HCT116 (cell line): ENCODE measurements around the gene STX1A. TPM values are rescaled to one million over a fixed set of nuclear protein-coding genes. Genes with fewer than 3 reads are reported as not detected.
A peak's percentile ranks its signal among the peaks of the same experiment; 100 is the strongest.

Source experiments
- ATAC-seq: fragments of 200-7000 bp; cut with Tn5 transposase; 2 replicates; pipeline ENCODE4 v1.9.1; 2020; ENCODE audit warnings: mild to moderate bottlenecking, moderate library complexity
- BruUV-seq: library from RNA; stranded (reverse); fragments of 400-500 nt; replicated peaks from 2 replicates; lab custom pipeline; 2021; lab: Mats Ljungman, UMichigan
- CTCF ChIA-PET: fragments of 300-600 bp; sonication (Branson Sonifier 250); formaldehyde crosslinking; loops from one replicate; lab custom pipeline; 2021; ENCODE audit warnings: antibody characterized with exemption; lab: Charles Lee
- POLR2A ChIA-PET: fragments of 300-600, 350-600 bp; sonication (Branson Sonifier 250); formaldehyde crosslinking; loops from one replicate; lab custom pipeline; 2021; ENCODE audit warnings: antibody characterized with exemption; lab: Charles Lee
- RAD21 ChIA-PET, 2 experiments: fragments of 300-600 bp; sonication (Branson Sonifier 250); formaldehyde crosslinking; loops; one replicate each; lab custom pipeline; 2023; ENCODE audit warnings: low total read pairs in 2 of 2; ENCODE audit not compliant: uncharacterized antibody in 2 of 2, unreplicated experiment in 2 of 2, low non-redundant PET in 1 of 2; lab: Charles Lee
- DNase-seq: peaks from one replicate; pipeline ENCODE4 v3.0.0-alpha.2; 2010; ENCODE audit warnings: low read depth, low spot score
- H2AFZ ChIP-seq: fragments of 200-600 bp; shearing (Covaris generic), sonication (generic); 2 replicates; pipeline ENCODE4 v1.6.1; 2017; ENCODE audit warnings: low read depth, mixed run types, mixed read lengths, antibody characterized with exemption, low read length; ENCODE audit not compliant: poor library complexity, severe bottlenecking
- H3K27ac ChIP-seq: 2 replicates; pipeline ENCODE4 v1.5.1; 2012; ENCODE audit warnings: low read depth, low read length
- H3K27me3 ChIP-seq: fragments of 200-600 bp; sonication (generic); 2 replicates; pipeline ENCODE4 v1.6.1; 2016; ENCODE audit warnings: mixed run types, low read length, mixed read lengths; ENCODE audit not compliant: insufficient read depth
- H3K36me3 ChIP-seq, 2 experiments: fragments of 200-500 bp in 1 of 2; fragments of 200-600 bp in 1 of 2; sonication (Bioruptor generic) in 1 of 2; sonication (generic) in 1 of 2; 2 replicates each; pipeline versions ENCODE4 v1.5.1 to v1.6.1; 2014 to 2016; ENCODE audit warnings: low read length in 2 of 2, inconsistent platforms in 1 of 2, mixed read lengths in 1 of 2, mixed run types in 1 of 2; ENCODE audit not compliant: insufficient read depth in 2 of 2, control insufficient read depth in 1 of 2
- H3K4me1 ChIP-seq, 2 experiments: fragments of 200-600 bp in 1 of 2; sonication (generic) in 1 of 2; 2 replicates each; pipeline versions ENCODE4 v1.5.1 to v1.6.1; 2012 to 2017; ENCODE audit warnings: low read length in 2 of 2, inconsistent platforms in 1 of 2, mild to moderate bottlenecking in 1 of 2, mixed read lengths in 1 of 2, mixed run types in 1 of 2, moderate library complexity in 1 of 2; ENCODE audit not compliant: insufficient read depth in 2 of 2, control insufficient read depth in 1 of 2
- H3K4me2 ChIP-seq: fragments of 200-600 bp; sonication (generic); 2 replicates; pipeline ENCODE4 v1.6.1; 2017; ENCODE audit warnings: mixed run types, low read length, mixed read lengths
- H3K4me3 ChIP-seq, 2 experiments: fragments of 200-600 bp in 1 of 2; sonication (generic) in 1 of 2; replicated peaks in 1 of 2; 2 replicates each; pipeline ENCODE4 v1.5.1; 2011 to 2016; ENCODE audit warnings: low read length in 2 of 2, control low read depth in 1 of 2, low read depth in 1 of 2, mild to moderate bottlenecking in 1 of 2, mixed read lengths in 1 of 2, mixed run types in 1 of 2
- H3K79me2 ChIP-seq: fragments of 200-600 bp; sonication (generic); 2 replicates; pipeline ENCODE4 v1.6.1; 2017; ENCODE audit warnings: mild to moderate bottlenecking, mixed run types, low read length, moderate library complexity, mixed read lengths; ENCODE audit not compliant: insufficient read depth
- H3K9ac ChIP-seq: fragments of 200-600 bp; sonication (generic); 2 replicates; pipeline ENCODE4 v1.6.1; 2016; ENCODE audit warnings: low read length, mixed read lengths
- H3K9me2 ChIP-seq: fragments of 200-600 bp; sonication (generic), shearing (Covaris generic); 2 replicates; pipeline ENCODE4 v1.6.1; 2017; ENCODE audit warnings: mixed run types, mild to moderate bottlenecking, moderate library complexity; ENCODE audit not compliant: insufficient read depth
- H3K9me3 ChIP-seq, 2 experiments: fragments of 200-500 bp in 1 of 2; fragments of 200-600 bp in 1 of 2; sonication (Bioruptor generic) in 1 of 2; sonication (generic) in 1 of 2; 2 replicates each; pipeline ENCODE4 v1.6.1; 2014 to 2017; ENCODE audit warnings: low read length in 2 of 2, mixed read lengths in 2 of 2, inconsistent platforms in 1 of 2, low read depth in 1 of 2, mild to moderate bottlenecking in 1 of 2, mixed run types in 1 of 2, moderate library complexity in 1 of 2; ENCODE audit not compliant: control insufficient read depth in 1 of 2, insufficient read depth in 1 of 2
- H4K20me1 ChIP-seq: fragments of 200-600 bp; sonication (generic), shearing (Covaris generic); 2 replicates; pipeline ENCODE4 v1.6.1; 2017; ENCODE audit warnings: mixed run types, mild to moderate bottlenecking, moderate library complexity; ENCODE audit not compliant: insufficient read depth
- CTCF ChIP-seq, 3 experiments: fragments of 200-600 bp in 1 of 3; sonication (generic) in 1 of 3; IDR thresholded peaks in 2 of 3; conservative IDR thresholded peaks in 1 of 3; 2 replicates each; pipeline ENCODE4 v1.5.1; 2012 to 2017; ENCODE audit warnings: low read depth in 2 of 3, low read length in 2 of 3, antibody characterized with exemption in 1 of 3, borderline replicate concordance in 1 of 3, control low read depth in 1 of 3, mild to moderate bottlenecking in 1 of 3, mixed read lengths in 1 of 3, mixed run types in 1 of 3, moderate library complexity in 1 of 3; ENCODE audit not compliant: insufficient read depth in 1 of 3
- EGR1 ChIP-seq: IDR thresholded peaks from 2 replicates; pipeline ENCODE4 v1.6.1; 2012; ENCODE audit warnings: low read depth
- MAX ChIP-seq: IDR thresholded peaks from 2 replicates; pipeline ENCODE4 v1.6.1; 2012
- POLR2A ChIP-seq: IDR thresholded peaks from 2 replicates; pipeline ENCODE4 v1.7.0; 2011; ENCODE audit warnings: borderline replicate concordance; ENCODE audit not compliant: insufficient read depth, insufficient read length; ENCODE audit errors: extremely low read depth
- RAD21 ChIP-seq: IDR thresholded peaks from 2 replicates; pipeline ENCODE4 v1.6.1; 2012; ENCODE audit warnings: low read depth, mild to moderate bottlenecking
- SP1 ChIP-seq: IDR thresholded peaks from 2 replicates; pipeline ENCODE4 v1.6.1; 2012; ENCODE audit warnings: low read depth
- SRF ChIP-seq: IDR thresholded peaks from 2 replicates; pipeline ENCODE4 v1.6.1; 2012; ENCODE audit warnings: low read depth
- ZBTB33 ChIP-seq: IDR thresholded peaks from 2 replicates; pipeline ENCODE4 v1.6.1; 2011; ENCODE audit warnings: mild to moderate bottlenecking, low read length, moderate library complexity; ENCODE audit not compliant: insufficient replicate concordance; ENCODE audit errors: extremely low read depth
- ZFX ChIP-seq: fragments of 450-650 bp; IDR thresholded peaks from 2 replicates; pipeline ENCODE4 v1.6.1; 2017
- intact Hi-C: fragments of 100-400 bp; cut with micrococcal nuclease; formaldehyde crosslinking; loops from 2 replicates; pipeline ENCODE4 v1.10.0; 2022
- total RNA-seq: library from RNA; stranded (reverse); gene quantifications from one replicate; pipeline ENCODE4 v1.2.1, GENCODE V29; 2021; ENCODE audit not compliant: unreplicated experiment

Gene STX1A
- total RNA-seq, 1 experiment from 2014 or later, result 39.4 TPM

GRCh38 chr7:73683788-73684693, 35.4 kb downstream of the STX1A start:
- Histone ChIP-seq H3K9me2 (no peaks in the 10 kb centered on the region), H3K79me2 (peaks cover 98% of the 10 kb centered on the region), H3K9me3 (no peaks in the 10 kb centered on the region), H4K20me1 (no peaks in the 10 kb centered on the region), H3K4me2 (peak overlapping the region; percentile 94), H3K36me3 (peaks cover 17 to 30% of the 10 kb centered on the region in 2 experiments; a peak in 3 of 4 replicates), H3K27ac (peak overlapping the region; percentile 85), H2AFZ (no peak overlapping the region), H3K4me3 (peak overlapping the region; percentile 92 to 100), H3K27me3 (no peaks in the 10 kb centered on the region), H3K4me1 (peaks cover 11 to 24% of the 10 kb centered on the region in 2 experiments), H3K9ac (peak overlapping the region; percentile 98)
- no peak for DNase-seq
- peak; percentile 27 for ATAC-seq
- TSS peak; percentile 82 for BruUV-seq
- ChIA-PET POLR2A (interaction anchor here (0.7 to 1.1 kb wide), 3 partner anchors 23 to 53 kb away, joined by 3 to 5 read pairs (median 3); no protein-coding TSS in a partner anchor), CTCF (interaction anchor here (0.8 to 1.0 kb wide), 2 partner anchors 50 to 77 kb away, joined by 3 read pairs; no protein-coding TSS in a partner anchor), RAD21 (no interaction called here)
- TF ChIP-seq CTCF (IDR thresholded peaks at IDR 0.05 in 2 of 3, conservative IDR thresholded peaks at IDR 0.05 in 1 of 3; ENCODE audit: borderline replicate concordance in 1 of 3, insufficient read depth in 1 of 3, low read depth in 2 of 3, low read length in 2 of 3) (no peak), ZFX (no peak), SRF (no peak), POLR2A (no peak), SP1 (no peak), MAX (no peak), ZBTB33 (no peak), RAD21 (no peak), EGR1 (no peak)
- intact Hi-C loops, result no loop called here
